Stimulated activated CD8-positive, alpha-beta memory T cell treated with anti-CD3 and anti-CD28 coated beads, Interleukin-12 subunit alpha, Interleukin-12 subunit beta, amount 100 ng/mL, for 4 hours (primary cell): ENCODE measurements around the gene STAC.
"Not testable (repeated sequence)": the region's sequence is repeated elsewhere in the genome, so short reads cannot be mapped to it uniquely, and the experiment has no call there.

Experiments used
- DNase-seq: peaks from one replicate; pipeline ENCODE4 v3.0.0-alpha.2; 2020; ENCODE audit warnings: low read depth

STAC gene

GRCh38 chr3:36480911-36481648, 100.8 kb downstream of the STAC start:
- DNase-seq = no peak

GRCh38 chr3:36482256-36482655, 102.0 kb downstream of the STAC start:
- DNase-seq = no peak

- DNase-seq = no peak
These were observed 102.6 kb downstream of the STAC start for GRCh38 chr3:36482880-36483279.

GRCh38 chr3:36483709-36484108, 103.4 kb downstream of the STAC start:
- no peak for DNase-seq

GRCh38 chr3:36484386-36484785, 104.1 kb downstream of the STAC start:
- no peak for DNase-seq

- DNase-seq = no peak
These were observed 105.9 kb downstream of the STAC start for GRCh38 chr3:36486009-36486795.

- DNase-seq = no peak
These were observed 107.3 kb downstream of the STAC start for GRCh38 chr3:36487616-36488015.

- DNase-seq = no peak
These were observed 107.9 kb downstream of the STAC start for GRCh38 chr3:36488077-36488789.

- DNase-seq = no peak
These were observed 108.8 kb downstream of the STAC start for GRCh38 chr3:36489101-36489500.

- DNase-seq = no peak
These were observed 109.5 kb downstream of the STAC start for GRCh38 chr3:36489679-36490425.

GRCh38 chr3:36493051-36493450, 112.7 kb downstream of the STAC start:
- no peak for DNase-seq

- DNase-seq = no peak
These were observed 114.3 kb downstream of the STAC start for GRCh38 chr3:36494461-36495109.

GRCh38 chr3:36496684-36497633, 116.7 kb downstream of the STAC start:
- no peak for DNase-seq

GRCh38 chr3:36500053-36500452, 119.7 kb downstream of the STAC start:
- not testable (repeated sequence) for DNase-seq

- no peak for DNase-seq
These were observed 121.3 kb downstream of the STAC start for GRCh38 chr3:36501616-36502015.

- DNase-seq = no peak
These were observed 125.1 kb downstream of the STAC start for GRCh38 chr3:36505393-36505792.

- no peak for DNase-seq
These were observed 131.6 kb downstream of the STAC start for GRCh38 chr3:36511791-36512486.

- DNase-seq = no peak
These were observed 132.3 kb downstream of the STAC start for GRCh38 chr3:36512555-36512954.

GRCh38 chr3:36514171-36514570, 133.9 kb downstream of the STAC start:
- no peak for DNase-seq

- DNase-seq = no peak
These were observed 139.4 kb downstream of the STAC start for GRCh38 chr3:36519682-36520081.
